Measurements from ENCODE around the gene FOXN3. TPM values are rescaled to one million over a fixed set of nuclear protein-coding genes. Genes with fewer than 3 reads are reported as not detected.
A peak's percentile ranks its signal among the peaks of the same experiment; 100 is the strongest.

Gene FOXN3
- total and polyA plus RNA-seq, 8 donors = 8.8 to 58.0 (median 31.7) TPM

DNA sequence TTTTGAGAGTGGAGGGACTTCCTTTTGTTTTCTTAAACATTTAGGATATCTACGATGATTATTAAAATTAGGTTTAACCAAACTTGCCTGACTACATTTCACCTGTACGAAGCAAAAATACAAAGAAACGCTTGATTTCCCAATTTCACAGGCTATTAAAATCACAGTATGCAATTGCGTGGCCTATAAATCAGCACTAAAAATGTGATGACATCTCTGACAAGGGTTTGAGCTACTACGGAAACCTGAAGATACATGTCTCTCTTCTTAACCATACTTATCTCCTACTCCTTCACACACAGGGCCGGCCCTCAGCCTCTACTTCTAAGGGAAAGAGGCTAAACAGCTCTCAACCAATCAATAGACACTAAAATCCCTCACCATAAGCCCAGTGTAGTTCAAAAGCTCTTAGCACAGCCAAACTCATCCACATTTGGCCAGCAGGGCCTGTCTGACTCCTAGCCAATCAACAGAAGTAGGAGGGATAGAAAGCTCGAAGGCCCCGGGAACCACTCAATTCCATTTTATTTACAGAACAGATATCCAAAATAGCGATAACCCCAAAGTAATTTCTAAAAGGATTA lies 137.3 kb downstream of the FOXN3 start:
- Histone ChIP-seq H3K4me1 (peaks cover 0 to 2% (median 0%) of the 10 kb centered on the region in 3 donors), H3K4me3 (no peak overlapping the region), H3K9me3 (no peaks in the 10 kb centered on the region), H3K36me3 (no peaks in the 10 kb centered on the region), H3K27ac (no peak overlapping the region), H3K27me3 (no peaks in the 10 kb centered on the region)
- intact Hi-C loops (cut with DNase I) = no loop called here
- DNase-seq = no peak
- WGBS, 2 donors = 94 to 97% methylated on average over 9 of the region's 9 CpGs
- FAIRE-seq = no peak
- TF ChIP-seq, protein P1, sequence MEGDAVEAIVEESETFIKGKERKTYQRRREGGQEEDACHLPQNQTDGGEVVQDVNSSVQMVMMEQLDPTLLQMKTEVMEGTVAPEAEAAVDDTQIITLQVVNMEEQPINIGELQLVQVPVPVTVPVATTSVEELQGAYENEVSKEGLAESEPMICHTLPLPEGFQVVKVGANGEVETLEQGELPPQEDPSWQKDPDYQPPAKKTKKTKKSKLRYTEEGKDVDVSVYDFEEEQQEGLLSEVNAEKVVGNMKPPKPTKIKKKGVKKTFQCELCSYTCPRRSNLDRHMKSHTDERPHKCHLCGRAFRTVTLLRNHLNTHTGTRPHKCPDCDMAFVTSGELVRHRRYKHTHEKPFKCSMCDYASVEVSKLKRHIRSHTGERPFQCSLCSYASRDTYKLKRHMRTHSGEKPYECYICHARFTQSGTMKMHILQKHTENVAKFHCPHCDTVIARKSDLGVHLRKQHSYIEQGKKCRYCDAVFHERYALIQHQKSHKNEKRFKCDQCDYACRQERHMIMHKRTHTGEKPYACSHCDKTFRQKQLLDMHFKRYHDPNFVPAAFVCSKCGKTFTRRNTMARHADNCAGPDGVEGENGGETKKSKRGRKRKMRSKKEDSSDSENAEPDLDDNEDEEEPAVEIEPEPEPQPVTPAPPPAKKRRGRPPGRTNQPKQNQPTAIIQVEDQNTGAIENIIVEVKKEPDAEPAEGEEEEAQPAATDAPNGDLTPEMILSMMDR (IDR thresholded peaks at IDR 0.05) = no peak
- ATAC-seq = no peak

DNA sequence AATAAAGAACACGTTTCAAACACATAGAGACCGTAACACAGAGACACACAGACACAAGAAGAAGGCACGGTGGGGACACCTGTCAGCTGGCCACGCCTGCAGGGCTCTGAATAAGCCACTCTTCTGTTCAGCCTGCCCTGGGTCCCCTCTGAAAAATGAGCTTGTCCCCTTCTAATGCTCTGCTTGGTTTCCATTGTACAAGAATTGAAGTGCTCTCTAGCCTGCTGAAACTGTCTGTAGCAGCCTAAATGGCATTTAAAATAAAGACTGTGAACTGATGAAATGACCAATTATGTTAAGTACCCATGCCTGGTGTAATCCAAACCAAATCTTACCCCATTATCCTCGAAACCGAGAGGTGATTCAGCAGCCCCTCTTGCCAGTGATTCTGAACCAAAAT lies 139.8 kb downstream of the FOXN3 start:
- no peaks in the 10 kb centered on the region for H3K36me3 ChIP-seq
- FAIRE-seq (no peak), DNase-seq (no peak), ATAC-seq (no peak)
- H3K27ac ChIP-seq = no peak overlapping the region
- WGBS, 2 donors = 92 to 98% methylated on average over 6 of the region's 6 CpGs
- H3K9me3 ChIP-seq = no peaks in the 10 kb centered on the region
- no peaks in the 10 kb centered on the region for H3K27me3 ChIP-seq
- intact Hi-C loops (cut with DNase I) = no loop called here
- H3K4me1 ChIP-seq = no peaks in the 10 kb centered on the region
- H3K4me3 ChIP-seq = no peak overlapping the region
- TF ChIP-seq, protein P1 (IDR thresholded peaks at IDR 0.05) = no peak

DNA sequence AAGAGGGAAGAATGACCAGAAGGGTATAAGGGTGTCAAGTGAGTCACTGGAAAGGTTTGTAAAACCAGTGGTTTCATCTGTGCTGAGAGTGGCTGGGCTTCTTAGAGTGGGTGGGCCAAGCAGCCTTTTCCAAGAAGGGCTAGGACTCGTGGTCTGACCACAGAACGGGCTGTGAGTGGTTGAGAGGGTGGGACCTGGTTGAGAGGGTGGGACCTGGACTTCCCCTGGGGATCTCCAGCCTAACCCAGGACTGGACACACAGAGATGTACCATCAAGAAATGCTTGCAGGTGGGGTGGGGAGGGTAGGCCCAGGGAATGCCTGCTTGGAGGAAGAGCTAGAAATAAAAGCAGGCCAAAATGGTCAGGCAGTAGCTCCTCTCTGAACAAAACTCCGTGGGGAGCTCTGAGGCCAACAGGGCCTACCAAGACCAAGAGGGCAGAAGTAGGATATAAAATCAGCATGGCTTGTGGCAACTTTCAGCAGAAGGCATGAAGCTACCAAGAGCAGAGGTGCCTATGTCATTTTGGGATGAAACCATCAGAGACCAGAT lies 140.5 kb downstream of the FOXN3 start:
- Histone ChIP-seq H3K27me3 (no peaks in the 10 kb centered on the region), H3K36me3 (no peaks in the 10 kb centered on the region), H3K27ac (no peak overlapping the region), H3K4me1 (no peaks in the 10 kb centered on the region), H3K9me3 (no peaks in the 10 kb centered on the region), H3K4me3 (no peak overlapping the region)
- peak in 1 of 4 donors; percentile 86 for ATAC-seq
- TF ChIP-seq, protein P1 (IDR thresholded peaks at IDR 0.05) = no peak
- 85 to 88% methylated on average over 3 of the region's 3 CpGs for WGBS, 2 donors
- DNase-seq = peak in 1 of 6 donors; percentile 52
- intact Hi-C loops (cut with DNase I) = no loop called here
- FAIRE-seq = no peak

DNA sequence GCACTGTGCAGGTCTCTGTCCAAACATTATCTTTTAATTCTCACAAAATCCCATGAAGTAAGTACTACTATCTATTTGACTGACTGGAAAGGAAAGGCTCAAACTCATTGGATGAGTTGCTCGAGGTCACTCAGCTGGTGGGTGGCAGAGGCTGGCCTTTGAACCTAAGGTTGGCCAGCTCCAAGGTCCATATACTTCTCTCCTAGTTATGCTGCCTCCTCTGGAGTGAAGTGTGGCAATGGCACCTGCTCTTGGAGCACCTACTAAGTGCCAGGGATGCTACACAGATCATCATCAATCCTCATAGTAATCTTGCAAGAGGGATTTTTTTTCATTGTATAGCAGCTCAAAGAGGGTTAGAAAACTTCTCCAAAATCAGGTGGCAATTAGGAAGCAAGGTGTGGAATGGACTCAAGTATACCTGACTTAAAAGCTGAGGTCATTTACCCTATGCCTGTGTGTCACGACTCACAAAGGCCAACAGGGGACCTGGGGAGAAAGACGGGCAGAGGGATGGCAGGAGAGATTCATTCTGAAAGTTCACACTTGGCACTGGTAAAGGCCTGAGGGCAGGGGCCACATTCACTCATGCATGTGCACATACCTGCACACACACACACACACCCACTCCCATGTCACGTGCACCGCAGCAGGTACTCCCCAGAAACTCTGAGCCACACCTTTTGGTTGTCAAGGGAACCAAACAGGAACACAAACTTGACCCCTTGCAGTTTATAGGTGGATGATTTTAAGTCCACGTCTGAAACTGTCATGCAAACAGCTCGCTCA lies 146.4 kb downstream of the FOXN3 start:
- no peak overlapping the region for H3K27ac ChIP-seq
- 57 to 59% methylated on average over 7 of the region's 7 CpGs for WGBS, 2 donors
- H3K27me3 ChIP-seq = no peaks in the 10 kb centered on the region
- intact Hi-C loops (cut with DNase I) = no loop called here
- H3K4me3 ChIP-seq = no peak overlapping the region
- no peak for FAIRE-seq
- no peaks in the 10 kb centered on the region for H3K9me3 ChIP-seq
- peaks cover 0 to 6% (median 4%) of the 10 kb centered on the region in 3 donors for H3K4me1 ChIP-seq
- H3K36me3 ChIP-seq = no peaks in the 10 kb centered on the region
- peak in 2 of 6 donors; percentile 33 to 46 for DNase-seq
- peak; percentile 68 to 73 (median 72) for ATAC-seq
- TF ChIP-seq, protein P1 (IDR thresholded peaks at IDR 0.05) = no peak

All from pancreas (tissue), 10 donors.